ENCODE data around the gene HMGCS1. TPM values are rescaled to one million over a fixed set of nuclear protein-coding genes. Genes with fewer than 3 reads are reported as not detected.
A peak's percentile ranks its signal among the peaks of the same experiment; 100 is the strongest.

Gene HMGCS1
- total and polyA plus RNA-seq, 2 of the 13 experiments (the other 11 are each of a cell fraction or from before 2014, with no cell fraction given): 56.8 to 318 TPM

DNA sequence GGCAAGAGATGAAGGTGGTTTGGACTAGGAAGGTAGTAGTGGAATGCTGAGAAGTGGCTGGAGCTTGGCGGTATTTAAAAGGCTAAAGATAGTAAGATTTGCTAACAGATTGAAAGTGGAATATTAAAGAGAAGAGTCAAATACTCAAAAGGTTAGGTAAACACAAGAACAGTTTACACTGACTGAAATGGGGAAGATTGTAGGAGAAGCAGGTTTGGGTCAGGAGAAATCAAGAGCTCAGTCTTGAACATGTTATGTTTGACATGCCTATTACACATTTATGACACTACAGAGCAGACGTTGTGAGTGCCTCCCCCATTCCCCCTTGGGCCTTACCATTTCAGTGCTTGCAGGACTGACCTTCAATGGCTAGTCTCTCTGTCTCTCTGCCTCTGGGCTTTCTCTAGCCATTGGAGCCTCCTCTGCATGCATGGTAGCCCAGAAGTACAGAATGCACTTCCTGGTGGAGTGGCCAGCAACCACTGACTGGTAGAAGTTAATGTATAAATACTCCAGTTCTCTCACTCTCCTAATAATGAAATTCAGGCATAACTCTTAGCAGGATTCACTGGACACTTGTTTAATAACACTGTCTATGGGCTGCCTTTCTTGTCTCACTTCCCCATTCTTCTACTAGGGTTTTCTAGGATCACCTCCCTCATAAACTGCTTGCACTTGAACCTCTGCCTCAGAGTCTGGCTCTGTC lies 56.8 kb downstream of the HMGCS1 start:
- FAIRE-seq (no peak), DNase-seq (ENCODE audit: low spot score) (no peak), ATAC-seq (peak; percentile 62)
- H3K9me3 ChIP-seq (ENCODE audit: low read length): no peaks in the 10 kb centered on the region
- H3K36me3 ChIP-seq (replicated peaks in 1 of 2; ENCODE audit: control insufficient read depth in 1 of 2, insufficient read depth in 2 of 2, low read length in 2 of 2): no peaks in the 10 kb centered on the region
- no peaks in the 10 kb centered on the region for H3K79me2 ChIP-seq (ENCODE audit: insufficient read depth, low read length)
- ChIA-PET CTCF (ENCODE audit: low intra/inter-chr PET ratio, low total read pairs) (no interaction called here), POLR2A (no interaction called here)
- in situ Hi-C loops (cut with HindIII; ENCODE audit: extremely low pct_ligation_motif_present, low pct_unique_long_range_greater_than_20kb): no loop called here
- H3K9ac ChIP-seq (ENCODE audit: insufficient read depth, low read depth, low read length): no peak overlapping the region
- H4K20me1 ChIP-seq (ENCODE audit: insufficient read depth, low read length): no peaks in the 10 kb centered on the region
- peaks cover 0 to 5% of the 10 kb centered on the region in 2 experiments; a peak in 1 of 5 replicates for H3K27me3 ChIP-seq (ENCODE audit: control insufficient read depth in 1 of 2, insufficient read depth in 2 of 2, low read length in 2 of 2)
- H3K4me3 ChIP-seq (replicated peaks in 1 of 3; ENCODE audit: insufficient read depth in 1 of 3, low read depth in 2 of 3, low read length in 3 of 3): no peak overlapping the region
- BruUV-seq (replicated peaks): no TSS peak
- H3K4me1 ChIP-seq (ENCODE audit: insufficient read depth, low read length): no peaks in the 10 kb centered on the region; the same call in 1 of the 2 replicates
- no peak overlapping the region for H3K27ac ChIP-seq (ENCODE audit: extremely low read length, insufficient read depth, low read length)
- H2AFZ ChIP-seq (ENCODE audit: low read length): no peak overlapping the region
- intact Hi-C loops (cut with micrococcal nuclease; ENCODE audit: unreplicated experiment): no loop called here
- WGBS (ENCODE audit: low lambda C conversion rate): 9% methylated on average over 2 of the region's 2 CpGs
- no peak overlapping the region for H3K4me2 ChIP-seq (ENCODE audit: low read depth, low read length)
- TF ChIP-seq GMEB2 (CRISPR knock-in tag; IDR thresholded peaks at IDR 0.05; ENCODE audit: low read depth) (no peak), GABPB1 (CRISPR knock-in tag; IDR thresholded peaks at IDR 0.05) (no peak), ZMYM2 (CRISPR knock-in tag; IDR thresholded peaks at IDR 0.05) (no peak), SALL1 (CRISPR knock-in tag; IDR thresholded peaks at IDR 0.05) (no peak), ZNF12 (CRISPR knock-in tag; IDR thresholded peaks at IDR 0.05) (no peak), CCAR2 (optimal IDR thresholded peaks at IDR 0.05; ENCODE audit: low read depth, low read length) (no peak), ONECUT2 (CRISPR knock-in tag; IDR thresholded peaks at IDR 0.05) (no peak), THAP7 (CRISPR knock-in tag; IDR thresholded peaks at IDR 0.05) (no peak), PRDM10 (CRISPR knock-in tag; IDR thresholded peaks at IDR 0.05; ENCODE audit: low read depth) (no peak), ZNF280B (CRISPR knock-in tag; IDR thresholded peaks at IDR 0.05; ENCODE audit: borderline replicate concordance) (no peak), ZNF101 (CRISPR knock-in tag; IDR thresholded peaks at IDR 0.05; ENCODE audit: borderline replicate concordance, low read depth) (no peak), SNAPC2 (CRISPR knock-in tag; IDR thresholded peaks at IDR 0.05) (no peak), ZNF766 (CRISPR knock-in tag; IDR thresholded peaks at IDR 0.05; ENCODE audit: borderline replicate concordance) (no peak), FOXM1 (CRISPR knock-in tag; IDR thresholded peaks at IDR 0.05) (no peak), POGZ (CRISPR knock-in tag; IDR thresholded peaks at IDR 0.05) (no peak), YEATS4 (CRISPR knock-in tag; IDR thresholded peaks at IDR 0.05; ENCODE audit: borderline replicate concordance) (no peak), CBFB (CRISPR knock-in tag; IDR thresholded peaks at IDR 0.05) (no peak)
